ENCODE measurements around the gene CDC42BPB.

Gene CDC42BPB

DNA sequence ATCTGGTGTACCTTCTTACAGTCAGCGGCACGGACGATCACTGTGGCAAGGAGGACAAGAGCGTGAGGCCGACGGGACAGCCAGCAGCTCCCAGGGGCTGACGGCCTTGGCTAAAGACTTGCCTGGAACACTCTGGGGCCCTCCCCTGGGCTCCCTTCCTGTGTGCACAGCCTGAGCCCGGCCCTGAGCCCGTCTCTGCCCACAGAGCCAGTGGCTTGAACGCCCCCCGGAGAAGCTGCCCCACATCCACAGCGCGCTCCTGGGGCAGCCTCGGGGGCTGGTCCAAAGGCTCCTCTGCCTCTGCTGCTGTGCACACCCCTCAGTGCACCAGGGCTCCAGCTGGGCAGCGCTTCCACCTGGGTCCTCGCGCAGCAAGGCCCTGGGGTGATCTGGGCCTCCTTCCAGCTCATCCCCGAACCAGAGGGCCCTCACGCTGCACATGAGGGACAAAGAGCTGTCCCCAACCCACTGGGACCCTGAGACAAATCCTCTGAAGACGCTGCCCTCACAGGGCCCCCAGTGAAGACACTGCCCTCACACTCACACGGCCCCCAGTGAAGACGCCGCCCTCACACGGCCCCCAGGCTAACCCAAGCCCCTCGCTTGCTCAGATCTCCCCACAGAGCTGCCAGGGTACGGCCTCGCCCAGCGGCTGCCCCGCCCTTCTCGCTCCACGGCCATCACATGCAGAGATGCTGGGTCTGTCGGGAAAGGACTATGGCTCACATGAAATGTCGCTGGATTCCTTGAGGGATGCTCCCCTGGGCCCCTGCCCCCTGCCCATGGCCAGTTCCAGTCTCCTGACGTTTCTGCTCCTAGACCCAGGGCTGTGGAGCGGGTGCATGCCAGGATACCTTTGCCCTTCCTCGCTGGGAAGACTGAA is 112.7 kb downstream of the CDC42BPB start:
- Histone ChIP-seq H3K79me2 (ENCODE audit: control insufficient read depth, insufficient read depth, low read length) (no peaks in the 10 kb centered on the region), H3K9ac (ENCODE audit: low read length) (no peak overlapping the region), H3K4ac (ENCODE audit: low read depth, low read length) (no peak overlapping the region), H3K4me2 (ENCODE audit: low read length) (no peak overlapping the region), H3K4me1 (ENCODE audit: control insufficient read depth, low read depth, low read length) (no peaks in the 10 kb centered on the region), H4K8ac (ENCODE audit: low read depth, low read length) (no peak overlapping the region), H3K56ac (ENCODE audit: low read length) (no peak overlapping the region), H2BK120ac (ENCODE audit: low read depth, low read length) (no peak overlapping the region), H2BK15ac (replicated peaks; ENCODE audit: low read depth) (no peak overlapping the region), H3K4me3 (ENCODE audit: low read length) (no peak overlapping the region), H2BK5ac (ENCODE audit: low read length) (no peak overlapping the region), H3K23ac (ENCODE audit: low read length) (no peak overlapping the region), H3K27ac (ENCODE audit: low read depth, low read length) (no peak overlapping the region), H2AK5ac (ENCODE audit: low read length) (no peak overlapping the region), H3K18ac (ENCODE audit: low read length) (no peak overlapping the region), H3K36me3 (ENCODE audit: control insufficient read depth, insufficient read depth, low read length) (peaks cover 17% of the 10 kb centered on the region), H3K79me1 (ENCODE audit: low read length) (no peaks in the 10 kb centered on the region), H4K5ac (ENCODE audit: low read length) (no peak overlapping the region), H3K27me3 (ENCODE audit: insufficient read depth, low read length, poor library complexity) (no peaks in the 10 kb centered on the region)
- DNase-seq, result no peak
- no CpG with 5 or more reads among the region's 36 CpGs for WGBS (ENCODE audit: extremely low coverage, insufficient coverage, low lambda C conversion rate)

DNA sequence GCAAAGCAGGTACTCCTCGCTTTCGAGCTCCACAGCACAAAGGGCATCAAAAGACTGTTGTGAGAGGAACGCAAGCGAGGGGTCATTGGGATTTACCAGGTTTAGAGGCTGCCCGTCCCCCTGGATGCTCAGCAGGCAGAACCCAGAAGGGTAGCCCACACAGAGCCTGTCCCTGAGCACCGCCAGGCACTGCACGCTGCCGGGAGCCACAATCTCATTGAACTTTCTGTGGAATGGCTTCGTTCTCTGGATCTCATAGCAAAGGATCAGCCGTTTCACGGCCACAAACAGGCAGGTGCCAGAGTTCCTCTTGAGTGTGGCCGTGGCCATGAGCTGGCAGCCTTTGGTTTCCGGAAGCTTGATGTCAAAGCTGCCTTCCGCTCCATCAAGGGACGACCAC is 113.4 kb downstream of the CDC42BPB start:
- no peak overlapping the region for H3K4me2 ChIP-seq (ENCODE audit: low read length)
- DNase-seq, result no peak
- no peaks in the 10 kb centered on the region for H3K4me1 ChIP-seq (ENCODE audit: control insufficient read depth, low read depth, low read length)
- H3K23ac ChIP-seq (ENCODE audit: low read length), result no peak overlapping the region
- H3K18ac ChIP-seq (ENCODE audit: low read length), result no peak overlapping the region
- peaks cover 11% of the 10 kb centered on the region for H3K36me3 ChIP-seq (ENCODE audit: control insufficient read depth, insufficient read depth, low read length)
- H3K79me2 ChIP-seq (ENCODE audit: control insufficient read depth, insufficient read depth, low read length), result no peaks in the 10 kb centered on the region
- no peak overlapping the region for H2BK5ac ChIP-seq (ENCODE audit: low read length)
- no peaks in the 10 kb centered on the region for H3K79me1 ChIP-seq (ENCODE audit: low read length)
- no peak overlapping the region for H3K4ac ChIP-seq (ENCODE audit: low read depth, low read length)
- H4K5ac ChIP-seq (ENCODE audit: low read length), result no peak overlapping the region
- no peak overlapping the region for H3K27ac ChIP-seq (ENCODE audit: low read depth, low read length)
- H2BK120ac ChIP-seq (ENCODE audit: low read depth, low read length), result no peak overlapping the region
- no peak overlapping the region for H2AK5ac ChIP-seq (ENCODE audit: low read length)
- H3K4me3 ChIP-seq (ENCODE audit: low read length), result no peak overlapping the region
- H3K56ac ChIP-seq (ENCODE audit: low read length), result no peak overlapping the region
- no peak overlapping the region for H2BK15ac ChIP-seq (replicated peaks; ENCODE audit: low read depth)
- no peak overlapping the region for H3K9ac ChIP-seq (ENCODE audit: low read length)
- no peaks in the 10 kb centered on the region for H3K27me3 ChIP-seq (ENCODE audit: insufficient read depth, low read length, poor library complexity)
- no CpG with 5 or more reads among the region's 15 CpGs for WGBS (ENCODE audit: extremely low coverage, insufficient coverage, low lambda C conversion rate)
- H4K8ac ChIP-seq (ENCODE audit: low read depth, low read length), result no peak overlapping the region

DNA sequence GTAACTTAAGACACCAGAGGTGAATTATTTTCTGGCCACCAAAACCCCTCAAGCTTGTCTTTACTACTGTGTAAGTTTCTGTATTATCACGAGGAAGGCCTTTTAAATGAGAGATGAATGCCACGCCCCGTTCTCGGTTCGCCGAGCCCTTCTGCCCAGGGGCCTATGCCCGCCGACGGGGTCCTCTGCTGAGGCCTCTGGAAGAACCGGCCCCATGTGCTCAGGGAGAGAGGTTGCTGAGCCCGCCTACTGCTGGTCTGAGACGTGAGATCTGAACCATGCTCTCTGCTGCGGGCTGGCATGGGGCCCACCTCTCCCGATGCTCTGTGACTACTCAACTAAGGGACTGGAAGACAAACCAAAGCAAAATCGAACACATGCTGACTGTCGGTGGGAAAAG is 113.9 kb downstream of the CDC42BPB start:
- H3K9ac ChIP-seq (ENCODE audit: low read length), result no peak overlapping the region
- no peak overlapping the region for H3K4me3 ChIP-seq (ENCODE audit: low read length)
- no peak overlapping the region for H4K5ac ChIP-seq (ENCODE audit: low read length)
- H3K56ac ChIP-seq (ENCODE audit: low read length), result no peak overlapping the region
- no peak overlapping the region for H2BK15ac ChIP-seq (replicated peaks; ENCODE audit: low read depth)
- no peak overlapping the region for H2BK5ac ChIP-seq (ENCODE audit: low read length)
- no peak overlapping the region for H3K4me2 ChIP-seq (ENCODE audit: low read length)
- no peak overlapping the region for H2BK120ac ChIP-seq (ENCODE audit: low read depth, low read length)
- peaks cover 11% of the 10 kb centered on the region for H3K36me3 ChIP-seq (ENCODE audit: control insufficient read depth, insufficient read depth, low read length)
- WGBS (ENCODE audit: extremely low coverage, insufficient coverage, low lambda C conversion rate), result no CpG with 5 or more reads among the region's 16 CpGs
- H3K18ac ChIP-seq (ENCODE audit: low read length), result no peak overlapping the region
- H3K23ac ChIP-seq (ENCODE audit: low read length), result no peak overlapping the region
- no peaks in the 10 kb centered on the region for H3K27me3 ChIP-seq (ENCODE audit: insufficient read depth, low read length, poor library complexity)
- no peak overlapping the region for H3K4ac ChIP-seq (ENCODE audit: low read depth, low read length)
- H3K79me2 ChIP-seq (ENCODE audit: control insufficient read depth, insufficient read depth, low read length), result no peaks in the 10 kb centered on the region
- H3K27ac ChIP-seq (ENCODE audit: low read depth, low read length), result no peak overlapping the region
- H2AK5ac ChIP-seq (ENCODE audit: low read length), result no peak overlapping the region
- no peaks in the 10 kb centered on the region for H3K4me1 ChIP-seq (ENCODE audit: control insufficient read depth, low read depth, low read length)
- H4K8ac ChIP-seq (ENCODE audit: low read depth, low read length), result no peak overlapping the region
- no peaks in the 10 kb centered on the region for H3K79me1 ChIP-seq (ENCODE audit: low read length)
- DNase-seq, result no peak

DNA sequence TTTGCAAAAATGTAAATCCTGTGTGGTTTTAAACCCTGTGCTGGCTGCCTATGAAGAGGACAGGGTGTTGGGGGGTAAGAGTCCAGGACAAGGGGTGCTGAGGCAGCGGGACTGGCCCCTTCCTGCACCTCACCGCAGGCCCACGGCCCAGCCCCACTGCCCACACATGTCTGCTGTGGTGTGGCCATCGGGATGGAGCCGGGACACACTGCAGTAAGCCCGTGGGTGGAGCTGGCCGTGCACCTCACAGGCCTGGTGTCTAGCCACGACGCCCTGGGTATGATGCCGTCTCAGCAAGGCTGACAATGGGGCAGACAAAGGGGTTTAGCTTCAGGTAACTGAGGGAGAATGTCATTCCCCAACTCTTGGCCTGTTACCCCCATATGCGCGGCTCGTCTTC is 115.3 kb downstream of the CDC42BPB start:
- Histone ChIP-seq H3K4me1 (ENCODE audit: control insufficient read depth, low read depth, low read length) (no peaks in the 10 kb centered on the region), H2BK5ac (ENCODE audit: low read length) (no peak overlapping the region), H3K56ac (ENCODE audit: low read length) (no peak overlapping the region), H3K23ac (ENCODE audit: low read length) (no peak overlapping the region), H2AK5ac (ENCODE audit: low read length) (no peak overlapping the region), H3K4me2 (ENCODE audit: low read length) (no peak overlapping the region), H2BK120ac (ENCODE audit: low read depth, low read length) (no peak overlapping the region), H3K27ac (ENCODE audit: low read depth, low read length) (no peak overlapping the region), H4K8ac (ENCODE audit: low read depth, low read length) (no peak overlapping the region), H3K36me3 (ENCODE audit: control insufficient read depth, insufficient read depth, low read length) (peaks cover 9% of the 10 kb centered on the region), H3K79me2 (ENCODE audit: control insufficient read depth, insufficient read depth, low read length) (no peaks in the 10 kb centered on the region), H3K18ac (ENCODE audit: low read length) (no peak overlapping the region), H3K4me3 (ENCODE audit: low read length) (no peak overlapping the region), H2BK15ac (replicated peaks; ENCODE audit: low read depth) (no peak overlapping the region), H4K5ac (ENCODE audit: low read length) (no peak overlapping the region), H3K9ac (ENCODE audit: low read length) (no peak overlapping the region), H3K79me1 (ENCODE audit: low read length) (no peaks in the 10 kb centered on the region), H3K27me3 (ENCODE audit: insufficient read depth, low read length, poor library complexity) (no peaks in the 10 kb centered on the region), H3K4ac (ENCODE audit: low read depth, low read length) (no peak overlapping the region)
- no peak for DNase-seq
- no CpG with 5 or more reads among the region's 13 CpGs for WGBS (ENCODE audit: extremely low coverage, insufficient coverage, low lambda C conversion rate)

- H3K79me2 ChIP-seq (ENCODE audit: control insufficient read depth, insufficient read depth, low read length), result no peaks in the 10 kb centered on the region
- no peak overlapping the region for H3K4me3 ChIP-seq (ENCODE audit: low read length)
- H2BK15ac ChIP-seq (replicated peaks; ENCODE audit: low read depth), result no peak overlapping the region
- no CpG with 5 or more reads among the region's 10 CpGs for WGBS (ENCODE audit: extremely low coverage, insufficient coverage, low lambda C conversion rate)
- H3K4ac ChIP-seq (ENCODE audit: low read depth, low read length), result no peak overlapping the region
- H4K5ac ChIP-seq (ENCODE audit: low read length), result no peak overlapping the region
- H2BK5ac ChIP-seq (ENCODE audit: low read length), result no peak overlapping the region
- H3K9ac ChIP-seq (ENCODE audit: low read length), result no peak overlapping the region
- no peak overlapping the region for H3K27ac ChIP-seq (ENCODE audit: low read depth, low read length)
- H3K79me1 ChIP-seq (ENCODE audit: low read length), result no peaks in the 10 kb centered on the region
- no peak overlapping the region for H3K56ac ChIP-seq (ENCODE audit: low read length)
- H3K23ac ChIP-seq (ENCODE audit: low read length), result no peak overlapping the region
- H3K36me3 ChIP-seq (ENCODE audit: control insufficient read depth, insufficient read depth, low read length), result peaks cover 8% of the 10 kb centered on the region
- no peak overlapping the region for H3K4me2 ChIP-seq (ENCODE audit: low read length)
- H2BK120ac ChIP-seq (ENCODE audit: low read depth, low read length), result no peak overlapping the region
- no peaks in the 10 kb centered on the region for H3K4me1 ChIP-seq (ENCODE audit: control insufficient read depth, low read depth, low read length)
- H3K27me3 ChIP-seq (ENCODE audit: insufficient read depth, low read length, poor library complexity), result no peaks in the 10 kb centered on the region
- no peak overlapping the region for H4K8ac ChIP-seq (ENCODE audit: low read depth, low read length)
- H2AK5ac ChIP-seq (ENCODE audit: low read length), result no peak overlapping the region
- no peak for DNase-seq
- no peak overlapping the region for H3K18ac ChIP-seq (ENCODE audit: low read length)
Measured at GRCh38 chr14:102941419-102942011, 115.8 kb downstream of the CDC42BPB start.

All from mesendoderm (in vitro differentiated cells).